SK-N-SH treated with all-trans-retinoic acid at 6 μM for 48 hours (cell line): ENCODE measurements around the gene SAMD13.

Experiments used
- CSDC2 ChIP-seq: fragments of 250-450 bp; sonication (Bioruptor Pico); IDR thresholded peaks from 2 replicates; pipeline ENCODE4 v1.5.0; 2020; ENCODE audit warnings: mild to moderate bottlenecking, moderate library complexity
- ESRRG ChIP-seq: fragments of 250-450 bp; sonication (Bioruptor Pico); IDR thresholded peaks from 2 replicates; pipeline ENCODE4 v1.6.1; 2021; ENCODE audit warnings: mild to moderate bottlenecking
- OSR1 ChIP-seq: fragments of 250-450 bp; sonication (Bioruptor Pico); IDR thresholded peaks from 2 replicates; pipeline ENCODE4 v1.8.0; 2022; ENCODE audit warnings: moderate library complexity, mild to moderate bottlenecking, inconsistent platforms
- PPARA ChIP-seq: fragments of 250-450 bp; sonication (Bioruptor Pico); IDR thresholded peaks from 2 replicates; pipeline ENCODE4 v1.5.0; 2020; ENCODE audit warnings: mild to moderate bottlenecking, borderline replicate concordance
- RARB ChIP-seq: fragments of 250-450 bp; sonication (Bioruptor Pico); IDR thresholded peaks from 2 replicates; pipeline ENCODE4 v1.8.0; 2021; ENCODE audit warnings: mild to moderate bottlenecking, moderate library complexity
- SNAI2 ChIP-seq: fragments of 250-450 bp; sonication (Bioruptor Pico); IDR thresholded peaks from 2 replicates; pipeline ENCODE4 v1.5.0; 2020; ENCODE audit warnings: mild to moderate bottlenecking, moderate library complexity
- ZFP3 ChIP-seq: fragments of 250-450 bp; sonication (Bioruptor Pico); IDR thresholded peaks from 2 replicates; pipeline ENCODE4 v1.5.0; 2020; ENCODE audit warnings: mild to moderate bottlenecking, moderate library complexity
- ZFP30 ChIP-seq: fragments of 450-650 bp; formaldehyde crosslinking; IDR thresholded peaks from 2 replicates; pipeline ENCODE4 v1.5.0; 2022; ENCODE audit warnings: mild to moderate bottlenecking, moderate library complexity
- TF ChIP-seq, protein P1 (sequence below): fragments of 250-450 bp; sonication (Bioruptor Pico); IDR thresholded peaks from 2 replicates; pipeline ENCODE4 v1.8.0; 2020; ENCODE audit warnings: mild to moderate bottlenecking, moderate library complexity, borderline replicate concordance
- TF ChIP-seq, protein P2 (sequence below): fragments of 250-450 bp; sonication (Bioruptor Pico); IDR thresholded peaks from 2 replicates; pipeline ENCODE4 v1.5.1; 2020; ENCODE audit warnings: low read depth, mild to moderate bottlenecking, moderate library complexity

DNA sequence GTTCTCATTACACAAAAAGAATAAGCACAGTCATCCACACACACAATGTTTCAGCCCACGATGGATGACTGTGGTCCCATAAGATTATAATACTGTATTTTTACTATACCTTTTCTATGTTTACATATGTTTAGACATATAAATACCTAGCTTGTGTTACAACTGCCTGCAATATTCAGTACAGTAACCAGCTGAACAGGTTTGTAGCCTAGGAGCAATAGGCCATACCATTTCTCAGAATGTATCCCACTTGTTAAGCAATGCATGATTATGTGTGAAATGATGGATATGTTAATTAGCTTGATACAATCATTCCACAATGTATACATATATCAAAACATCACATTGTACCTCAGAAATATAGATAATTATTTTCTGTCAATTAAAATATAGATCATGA, 33.2 kb upstream of the SAMD13 start:
- TF ChIP-seq SNAI2 (CRISPR knock-in tag) (no peak), ESRRG (CRISPR knock-in tag) (no peak), RARB (no peak), ZFP3 (no peak), ZFP30 (CRISPR knock-in tag) (no peak), CSDC2 (CRISPR knock-in tag) (no peak), OSR1 (CRISPR knock-in tag) (no peak), PPARA (no peak)
- TF ChIP-seq, protein P1, sequence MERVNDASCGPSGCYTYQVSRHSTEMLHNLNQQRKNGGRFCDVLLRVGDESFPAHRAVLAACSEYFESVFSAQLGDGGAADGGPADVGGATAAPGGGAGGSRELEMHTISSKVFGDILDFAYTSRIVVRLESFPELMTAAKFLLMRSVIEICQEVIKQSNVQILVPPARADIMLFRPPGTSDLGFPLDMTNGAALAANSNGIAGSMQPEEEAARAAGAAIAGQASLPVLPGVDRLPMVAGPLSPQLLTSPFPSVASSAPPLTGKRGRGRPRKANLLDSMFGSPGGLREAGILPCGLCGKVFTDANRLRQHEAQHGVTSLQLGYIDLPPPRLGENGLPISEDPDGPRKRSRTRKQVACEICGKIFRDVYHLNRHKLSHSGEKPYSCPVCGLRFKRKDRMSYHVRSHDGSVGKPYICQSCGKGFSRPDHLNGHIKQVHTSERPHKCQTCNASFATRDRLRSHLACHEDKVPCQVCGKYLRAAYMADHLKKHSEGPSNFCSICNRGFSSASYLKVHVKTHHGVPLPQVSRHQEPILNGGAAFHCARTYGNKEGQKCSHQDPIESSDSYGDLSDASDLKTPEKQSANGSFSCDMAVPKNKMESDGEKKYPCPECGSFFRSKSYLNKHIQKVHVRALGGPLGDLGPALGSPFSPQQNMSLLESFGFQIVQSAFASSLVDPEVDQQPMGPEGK (CRISPR knock-in tag) = no peak
- TF ChIP-seq, protein P2, sequence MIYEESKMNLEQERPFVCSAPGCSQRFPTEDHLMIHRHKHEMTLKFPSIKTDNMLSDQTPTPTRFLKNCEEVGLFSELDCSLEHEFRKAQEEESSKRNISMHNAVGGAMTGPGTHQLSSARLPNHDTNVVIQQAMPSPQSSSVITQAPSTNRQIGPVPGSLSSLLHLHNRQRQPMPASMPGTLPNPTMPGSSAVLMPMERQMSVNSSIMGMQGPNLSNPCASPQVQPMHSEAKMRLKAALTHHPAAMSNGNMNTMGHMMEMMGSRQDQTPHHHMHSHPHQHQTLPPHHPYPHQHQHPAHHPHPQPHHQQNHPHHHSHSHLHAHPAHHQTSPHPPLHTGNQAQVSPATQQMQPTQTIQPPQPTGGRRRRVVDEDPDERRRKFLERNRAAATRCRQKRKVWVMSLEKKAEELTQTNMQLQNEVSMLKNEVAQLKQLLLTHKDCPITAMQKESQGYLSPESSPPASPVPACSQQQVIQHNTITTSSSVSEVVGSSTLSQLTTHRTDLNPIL (CRISPR knock-in tag) = no peak
